BLaER1 treated with 17β-estradiol and CSF1 and Interleukin-3, amounts not matched to agents 10 nM and 100 nM (cell line): ENCODE results near the gene ERI3.
A peak's percentile ranks its signal among the peaks of the same experiment; 100 is the strongest.

Source experiments
- H3K27ac ChIP-seq, 11 experiments: shearing (Covaris generic); formaldehyde crosslinking; 2 replicates each; pipeline ENCODE4 v1.8.1; 2022
- H3K27me3 ChIP-seq, 11 experiments: shearing (Covaris generic); formaldehyde crosslinking; 2 replicates each; pipeline ENCODE4 v1.8.1; 2022
- H3K36me3 ChIP-seq, 11 experiments: shearing (Covaris generic); formaldehyde crosslinking; 2 replicates each; pipeline ENCODE4 v1.8.1; 2022
- H3K4me1 ChIP-seq, 10 experiments: shearing (Covaris generic); formaldehyde crosslinking; 2 replicates each; pipeline ENCODE4 v1.8.1; 2022
- H3K4me2 ChIP-seq, 11 experiments: shearing (Covaris generic); formaldehyde crosslinking; 2 replicates each; pipeline ENCODE4 v1.8.1; 2022
- H3K4me3 ChIP-seq, 10 experiments: shearing (Covaris generic); formaldehyde crosslinking; 2 replicates each; pipeline ENCODE4 v1.8.1; 2022
- H3K9ac ChIP-seq, 11 experiments: shearing (Covaris generic); formaldehyde crosslinking; 2 replicates each; pipeline ENCODE4 v1.8.1; 2022
- H3K9me3 ChIP-seq, 11 experiments: shearing (Covaris generic); formaldehyde crosslinking; replicated peaks in 1 of 11; 2 replicates each; pipeline ENCODE4 v1.8.1; 2022
- H4K20me1 ChIP-seq, 11 experiments: shearing (Covaris generic); formaldehyde crosslinking; 2 replicates each; pipeline ENCODE4 v1.8.1; 2022
- Cebpa-rat ChIP-seq, 11 experiments: shearing (Covaris generic); IDR thresholded peaks; 2 replicates each; pipeline ENCODE4 v1.8.1; 2022

Gene ERI3

GRCh38 chr1:44266400-44267344 is 88.4 kb downstream of the ERI3 start:
- Histone ChIP-seq H3K4me2 (peak overlapping the region in 4 of 11 experiments; percentile 17 to 91 (median 78); a peak in 7 of 22 replicates), H3K9ac (peak overlapping the region in 3 of 11 experiments; percentile 58 to 68 (median 64); a peak in 5 of 22 replicates), H4K20me1 (peaks cover 0 to 35% (median 0%) of the 10 kb centered on the region in 11 experiments; a peak in 6 of 22 replicates), H3K36me3 (peaks cover 0 to 62% (median 31%) of the 10 kb centered on the region in 11 experiments; a peak in 13 of 22 replicates), H3K27ac (peak overlapping the region in 4 of 11 experiments; percentile 45 to 91 (median 82); a peak in 7 of 22 replicates), H3K27me3 (no peaks in the 10 kb centered on the region), H3K4me1 (peaks cover 0 to 96% (median 10%) of the 10 kb centered on the region in 10 experiments; a peak in 10 of 20 replicates), H3K9me3 (no peaks in the 10 kb centered on the region), H3K4me3 (no peak overlapping the region)
- no peak for TF ChIP-seq Cebpa-rat (IDR thresholded peaks at IDR 0.05)

DNA sequence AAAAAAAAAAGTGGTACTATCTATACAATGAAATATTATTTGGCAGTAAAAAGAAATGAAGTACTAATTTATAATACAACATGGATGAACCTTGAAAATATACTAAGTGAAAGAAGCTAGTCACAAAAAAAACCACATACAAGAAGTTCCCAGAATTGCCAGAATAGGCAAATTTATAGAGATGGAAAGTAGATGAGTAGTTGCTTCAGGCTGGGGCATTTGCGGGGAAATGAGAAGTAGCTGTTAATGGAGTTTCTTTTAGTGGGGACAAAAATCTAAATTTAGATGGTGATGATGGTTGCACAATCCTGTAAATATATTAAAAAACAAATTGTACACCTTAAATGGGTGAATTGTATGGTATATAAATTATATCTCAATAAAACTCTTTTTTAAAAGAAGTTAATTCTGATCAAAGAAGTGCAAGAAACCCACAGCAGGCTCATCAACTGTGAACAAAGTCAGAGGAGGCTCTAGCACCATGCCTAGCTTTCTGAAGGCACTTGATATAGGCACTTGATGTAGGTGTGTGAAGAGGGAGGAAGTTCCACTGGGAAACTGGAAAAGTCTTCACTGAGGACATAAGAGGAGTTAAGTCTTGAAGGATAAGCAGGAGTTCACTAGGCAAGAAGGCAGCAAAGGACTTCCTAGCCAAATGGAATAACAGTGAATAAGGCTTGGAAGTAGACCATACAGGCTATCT is 89.2 kb downstream of the ERI3 start:
- Histone ChIP-seq H3K36me3 (peaks cover 0 to 61% (median 29%) of the 10 kb centered on the region in 11 experiments; a peak in 12 of 22 replicates), H4K20me1 (peaks cover 0 to 35% (median 0%) of the 10 kb centered on the region in 11 experiments; a peak in 7 of 22 replicates), H3K27me3 (no peaks in the 10 kb centered on the region), H3K27ac (peak overlapping the region in 4 of 11 experiments; percentile 45 to 91 (median 82); a peak in 8 of 22 replicates), H3K4me1 (peaks cover 0 to 100% (median 10%) of the 10 kb centered on the region in 10 experiments; a peak in 10 of 20 replicates), H3K9ac (peak overlapping the region in 3 of 11 experiments; percentile 64 to 72 (median 66); a peak in 5 of 22 replicates), H3K4me2 (peak overlapping the region in 4 of 11 experiments; percentile 17 to 91 (median 78); a peak in 7 of 22 replicates), H3K4me3 (no peak overlapping the region), H3K9me3 (no peaks in the 10 kb centered on the region)
- TF ChIP-seq Cebpa-rat (IDR thresholded peaks at IDR 0.05) = no peak

GRCh38 chr1:44264451-44264771 is 90.6 kb downstream of the ERI3 start:
- H3K4me1 ChIP-seq = peaks cover 0 to 94% (median 10%) of the 10 kb centered on the region in 10 experiments; a peak in 10 of 20 replicates
- no peak overlapping the region for H3K4me3 ChIP-seq
- no peak for TF ChIP-seq Cebpa-rat (IDR thresholded peaks at IDR 0.05)
- H4K20me1 ChIP-seq = peaks cover 0 to 29% (median 0%) of the 10 kb centered on the region in 11 experiments; a peak in 5 of 22 replicates
- no peaks in the 10 kb centered on the region for H3K27me3 ChIP-seq
- peak overlapping the region in 3 of 11 experiments; percentile 70 to 91 (median 85); a peak in 6 of 22 replicates for H3K4me2 ChIP-seq
- peak overlapping the region in 4 of 11 experiments; percentile 33 to 91 (median 82); a peak in 8 of 22 replicates for H3K27ac ChIP-seq
- H3K36me3 ChIP-seq = peaks cover 0 to 48% (median 32%) of the 10 kb centered on the region in 11 experiments; a peak in 11 of 22 replicates
- H3K9ac ChIP-seq = peak overlapping the region in 2 of 11 experiments; percentile 64 to 72; a peak in 4 of 22 replicates
- no peaks in the 10 kb centered on the region for H3K9me3 ChIP-seq

DNA sequence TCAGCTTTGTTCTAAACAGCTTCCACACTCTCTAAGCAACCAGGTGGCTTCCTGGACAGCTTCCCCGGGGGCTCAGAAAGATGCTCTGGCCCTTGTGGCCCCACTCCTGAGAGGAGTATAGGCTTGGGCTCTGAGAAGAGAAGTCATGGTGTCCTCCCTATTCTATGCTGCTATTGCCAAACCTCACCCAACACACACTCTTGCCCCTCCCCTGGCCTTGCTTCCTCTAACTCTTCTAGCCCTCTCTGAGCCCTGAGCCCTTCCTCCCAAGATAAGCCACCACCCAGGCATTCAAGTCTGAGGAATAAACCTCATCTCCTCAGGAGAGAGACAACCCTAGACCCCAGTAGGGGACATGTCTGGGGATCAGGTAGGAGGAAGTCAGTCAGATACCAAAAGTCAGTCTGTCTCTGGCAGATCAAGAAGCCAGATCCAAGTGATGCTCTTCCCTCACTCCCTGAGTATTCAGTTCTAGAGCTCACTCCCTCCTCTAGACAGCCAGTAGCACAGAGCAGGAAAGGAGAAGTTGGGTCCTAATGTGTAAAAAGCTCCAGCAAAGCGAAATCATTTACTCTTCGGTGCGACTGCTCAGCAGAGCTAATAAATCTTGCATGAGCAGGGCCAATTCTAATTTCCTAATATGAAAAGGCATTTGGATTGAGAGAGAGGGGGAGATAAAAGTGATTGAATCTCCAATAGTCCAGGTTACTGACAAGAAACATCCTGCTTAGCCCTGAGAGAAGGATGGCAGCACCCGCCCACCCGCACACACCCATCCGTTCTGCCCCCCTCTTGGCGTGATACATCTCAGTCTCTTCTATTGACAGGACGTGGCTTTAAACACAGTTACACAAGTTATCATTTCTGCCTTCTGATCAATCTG is 91.2 kb downstream of the ERI3 start:
- TF ChIP-seq Cebpa-rat (IDR thresholded peaks at IDR 0.05) = no peak
- no peaks in the 10 kb centered on the region for H3K9me3 ChIP-seq
- no peak overlapping the region for H3K4me3 ChIP-seq
- peak overlapping the region in 3 of 11 experiments; percentile 64 to 72 (median 71); a peak in 7 of 22 replicates for H3K9ac ChIP-seq
- peaks cover 0 to 47% (median 26%) of the 10 kb centered on the region in 11 experiments; a peak in 11 of 22 replicates for H3K36me3 ChIP-seq
- H3K27me3 ChIP-seq = no peaks in the 10 kb centered on the region
- H3K4me2 ChIP-seq = peak overlapping the region in 5 of 11 experiments; percentile 22 to 91 (median 70); a peak in 9 of 22 replicates
- peak overlapping the region in 5 of 11 experiments; percentile 17 to 91 (median 78); a peak in 9 of 22 replicates for H3K27ac ChIP-seq
- peaks cover 0 to 88% (median 10%) of the 10 kb centered on the region in 10 experiments; a peak in 10 of 20 replicates for H3K4me1 ChIP-seq
- H4K20me1 ChIP-seq = peaks cover 0 to 26% (median 0%) of the 10 kb centered on the region in 11 experiments; a peak in 5 of 22 replicates

GRCh38 chr1:44262816-44263567 is 92.1 kb downstream of the ERI3 start:
- H3K4me2 ChIP-seq = peak overlapping the region in 5 of 11 experiments; percentile 22 to 91 (median 70); a peak in 9 of 22 replicates
- H3K4me3 ChIP-seq = no peak overlapping the region
- peaks cover 0 to 48% (median 23%) of the 10 kb centered on the region in 11 experiments; a peak in 11 of 22 replicates for H3K36me3 ChIP-seq
- H4K20me1 ChIP-seq = peaks cover 0 to 26% (median 0%) of the 10 kb centered on the region in 11 experiments; a peak in 6 of 22 replicates
- no peaks in the 10 kb centered on the region for H3K9me3 ChIP-seq
- peak overlapping the region in 4 of 11 experiments; percentile 44 to 91 (median 82); a peak in 9 of 22 replicates for H3K27ac ChIP-seq
- H3K27me3 ChIP-seq = no peaks in the 10 kb centered on the region
- TF ChIP-seq Cebpa-rat (IDR thresholded peaks at IDR 0.05) = no peak
- H3K4me1 ChIP-seq = peaks cover 0 to 80% (median 10%) of the 10 kb centered on the region in 10 experiments; a peak in 11 of 20 replicates
- H3K9ac ChIP-seq = peak overlapping the region in 3 of 11 experiments; percentile 64 to 72 (median 71); a peak in 6 of 22 replicates

- no peak overlapping the region for H3K4me3 ChIP-seq
- peak overlapping the region in 4 of 11 experiments; percentile 39 to 91 (median 78); a peak in 6 of 22 replicates for H3K4me2 ChIP-seq
These were observed 92.6 kb downstream of the ERI3 start for GRCh38 chr1:44262414-44262813.

More at GRCh38 chr1:44262414-44262813, 92.6 kb downstream of the ERI3 start:
- no peaks in the 10 kb centered on the region for H3K27me3 ChIP-seq
- peaks cover 0 to 74% (median 10%) of the 10 kb centered on the region in 10 experiments; a peak in 11 of 20 replicates for H3K4me1 ChIP-seq
- peak overlapping the region in 3 of 11 experiments; percentile 64 to 72 (median 71); a peak in 4 of 22 replicates for H3K9ac ChIP-seq
- H4K20me1 ChIP-seq = peaks cover 0 to 28% (median 0%) of the 10 kb centered on the region in 11 experiments; a peak in 6 of 22 replicates
- TF ChIP-seq Cebpa-rat (IDR thresholded peaks at IDR 0.05) = no peak
- H3K27ac ChIP-seq = peak overlapping the region in 4 of 11 experiments; percentile 44 to 91 (median 82); a peak in 8 of 22 replicates
- no peaks in the 10 kb centered on the region for H3K9me3 ChIP-seq
- H3K36me3 ChIP-seq = peaks cover 0 to 49% (median 20%) of the 10 kb centered on the region in 11 experiments; a peak in 13 of 22 replicates
